Muscle of back (tissue), 11 donors: ENCODE measurements around the gene TELO2. TPM values are rescaled to one million over a fixed set of nuclear protein-coding genes. Genes with fewer than 3 reads are reported as not detected.

Source experiments
- DNase-seq, 3 donors: peaks; one replicate each; pipeline versions ENCODE4 v3.0.0 to v3.0.0-alpha.2; 2013
- polyA plus RNA-seq, 10 donors: library from polyadenylated mRNA; unstranded; fragments of 120-200 nt; gene quantifications; one replicate each; pipeline ENCODE4 v1.2.1, GENCODE V29; 2013; ENCODE audit not compliant: insufficient read length in 10 of 10

TELO2 gene
- polyA plus RNA-seq, 10 donors = 16.5 to 33.9 (median 27.0) TPM

GRCh38 chr16:1496464-1496863 lies 3.3 kb downstream of the TELO2 start:
- no peak for DNase-seq

DNA sequence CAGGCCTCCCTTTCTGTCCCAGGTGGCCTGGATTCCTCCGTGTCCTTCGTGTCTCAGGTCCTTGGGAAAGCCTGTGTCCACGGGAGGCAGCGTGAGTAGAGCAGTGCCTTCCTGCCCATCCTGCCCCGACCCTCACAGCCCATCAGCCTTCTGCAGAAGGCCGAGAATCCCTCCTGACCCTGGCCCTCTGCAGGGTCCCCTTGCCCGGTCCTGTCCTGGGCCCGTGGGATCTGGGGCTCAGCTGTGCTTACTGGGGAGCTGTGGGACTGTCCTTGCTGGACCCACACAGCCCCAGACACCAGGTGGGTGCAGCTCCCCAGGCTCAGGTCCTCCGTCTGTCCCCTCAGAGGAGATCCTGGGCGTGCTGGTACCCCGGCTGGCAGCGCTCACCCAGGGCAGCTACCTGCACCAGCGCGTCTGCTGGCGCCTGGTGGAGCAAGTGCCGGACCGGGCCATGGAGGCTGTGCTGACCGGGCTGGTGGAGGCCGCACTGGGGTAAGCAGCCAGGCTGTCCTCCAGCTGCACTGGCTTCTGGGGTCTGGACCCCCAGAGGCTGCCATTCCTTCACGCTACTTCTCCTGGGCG lies 3.9 kb downstream of the TELO2 start:
- DNase-seq = no peak

- no peak for DNase-seq
These were observed 5.9 kb downstream of the TELO2 start for GRCh38 chr16:1498899-1499676.

DNA sequence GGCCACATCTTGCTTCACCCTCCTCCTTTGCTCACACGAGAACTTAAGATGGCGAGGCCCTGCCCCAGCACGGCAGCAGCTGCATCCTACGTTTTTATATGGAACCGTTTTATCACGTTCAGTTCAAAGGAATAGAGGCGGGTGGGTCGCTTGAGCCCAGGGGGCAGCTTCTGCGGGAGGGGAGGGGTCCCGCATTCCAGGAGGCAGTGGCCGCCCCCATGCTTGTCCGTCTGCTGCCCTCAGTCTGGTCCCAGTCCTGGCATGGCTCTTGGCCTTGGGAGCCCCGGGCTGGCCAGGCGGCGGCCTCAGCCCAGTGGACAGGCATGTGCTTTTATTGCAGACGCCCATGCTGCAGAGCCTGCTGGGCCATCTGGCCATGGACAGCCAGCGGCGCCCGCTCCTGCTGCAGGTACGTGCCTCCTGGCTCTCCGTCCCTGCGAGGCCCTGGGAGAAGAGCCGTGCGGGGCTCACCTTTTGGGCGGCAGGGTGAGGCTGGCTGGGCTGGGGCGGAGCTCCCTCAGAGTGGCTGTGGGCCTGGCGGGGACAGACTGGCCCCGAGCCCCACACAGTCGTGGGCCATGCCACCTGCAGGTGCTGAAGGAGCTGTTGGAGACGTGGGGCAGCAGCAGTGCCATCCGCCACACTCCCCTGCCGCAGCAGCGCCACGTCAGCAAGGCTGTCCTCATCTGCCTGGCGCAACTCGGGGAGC lies 6.8 kb downstream of the TELO2 start:
- DNase-seq = no peak

DNA sequence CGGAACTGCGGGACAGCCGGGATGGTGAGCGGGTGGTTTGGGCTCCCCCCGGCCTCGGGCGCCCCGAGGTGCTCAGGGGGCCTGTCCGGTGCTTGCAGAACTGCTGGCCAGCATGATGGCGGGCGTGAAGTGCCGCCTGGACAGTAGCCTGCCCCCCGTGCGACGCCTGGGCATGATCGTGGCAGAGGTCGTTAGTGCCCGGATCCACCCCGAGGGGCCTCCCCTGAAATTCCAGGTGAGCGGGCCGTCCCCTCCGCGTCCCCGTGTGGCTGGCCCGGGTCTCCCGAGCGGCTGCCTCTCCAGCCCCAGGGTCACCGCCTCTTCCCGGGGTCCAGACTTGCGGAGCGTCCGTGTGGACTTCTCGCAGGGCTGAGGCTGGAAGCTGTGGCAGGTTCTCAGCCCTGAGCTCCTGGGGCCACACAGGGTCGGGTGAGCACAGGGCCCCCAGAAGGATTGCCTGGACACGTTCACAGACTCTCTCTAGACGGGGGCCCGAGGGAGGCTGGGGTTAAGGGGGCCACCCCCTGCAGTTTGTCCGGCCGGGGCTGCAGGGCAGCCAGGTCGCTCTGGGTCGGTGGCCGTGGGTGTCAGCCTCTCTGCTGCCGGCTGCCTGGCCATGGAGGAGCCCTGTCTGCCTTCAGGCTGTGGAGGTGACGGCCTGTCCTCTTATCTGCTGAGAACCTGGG lies 7.4 kb downstream of the TELO2 start:
- DNase-seq = no peak

- no peak for DNase-seq
These were observed 8.5 kb downstream of the TELO2 start for GRCh38 chr16:1501630-1502029.

- no peak for DNase-seq
These were observed 9.2 kb downstream of the TELO2 start for GRCh38 chr16:1502092-1503004.

- no peak for DNase-seq
These were observed 10.2 kb downstream of the TELO2 start for GRCh38 chr16:1503110-1503955.

- DNase-seq = no peak
These were observed 12.1 kb downstream of the TELO2 start for GRCh38 chr16:1505073-1505844.

DNA sequence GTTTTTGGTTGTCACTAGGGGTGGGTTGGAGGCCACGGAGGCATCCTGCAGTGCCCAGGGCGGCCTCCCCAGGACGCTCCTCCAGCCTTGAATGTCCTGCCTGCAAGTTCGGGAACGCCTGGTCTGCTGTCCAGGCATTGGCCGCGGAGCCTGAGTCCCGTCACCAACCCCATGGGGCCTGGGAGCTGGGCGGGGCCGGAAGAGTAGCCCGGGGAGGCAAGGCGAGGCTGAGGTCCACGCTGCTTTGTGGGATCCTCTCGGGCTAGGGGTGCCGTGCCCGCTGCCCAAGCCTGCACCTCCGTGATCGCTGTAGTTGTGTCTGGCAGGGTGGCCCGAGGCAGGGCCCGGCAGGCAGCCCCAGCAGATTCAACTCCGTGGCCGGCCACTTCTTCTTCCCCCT lies 12.8 kb downstream of the TELO2 start:
- no peak for DNase-seq

- no peak for DNase-seq
These were observed 13.5 kb downstream of the TELO2 start for GRCh38 chr16:1506494-1507213.

DNA sequence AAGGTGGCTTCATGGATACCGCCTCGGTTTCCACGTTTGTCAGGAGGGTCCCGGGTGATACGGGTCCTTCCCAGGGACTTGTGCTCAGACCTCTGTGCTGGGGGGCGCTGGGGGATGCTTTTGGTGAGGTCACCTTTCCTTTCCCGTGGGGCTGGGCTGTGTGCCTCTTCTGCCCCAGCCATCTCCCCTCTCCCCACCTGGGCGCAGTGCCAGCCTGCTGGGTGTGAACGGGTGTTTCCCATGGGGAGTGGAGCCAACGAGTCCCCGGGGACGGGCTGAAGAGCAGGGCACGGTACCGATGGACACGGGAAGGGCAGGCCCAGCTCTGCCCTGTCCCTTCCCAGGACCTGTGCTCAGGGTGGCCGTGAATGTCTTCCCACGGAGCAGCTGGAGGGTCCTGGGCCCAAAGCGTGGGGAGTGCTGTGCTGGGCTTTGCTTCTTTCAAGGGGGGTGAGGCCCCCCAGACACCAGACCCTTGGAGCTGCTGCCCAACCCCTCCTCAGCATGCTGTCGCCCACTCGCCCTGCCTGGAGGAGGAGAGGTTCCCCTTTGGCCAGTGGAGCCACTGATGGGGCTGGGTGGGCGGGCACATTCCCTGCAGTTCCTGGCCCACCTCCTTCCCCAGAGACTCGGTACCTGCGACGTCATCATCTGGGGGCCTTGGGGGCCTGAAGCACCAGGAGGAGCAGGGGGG lies 15.5 kb downstream of the TELO2 start:
- DNase-seq = no peak

GRCh38 chr16:1509307-1510221 lies 16.4 kb downstream of the TELO2 start:
- DNase-seq = peak in 1 of 3 donors; percentile 56

DNA sequence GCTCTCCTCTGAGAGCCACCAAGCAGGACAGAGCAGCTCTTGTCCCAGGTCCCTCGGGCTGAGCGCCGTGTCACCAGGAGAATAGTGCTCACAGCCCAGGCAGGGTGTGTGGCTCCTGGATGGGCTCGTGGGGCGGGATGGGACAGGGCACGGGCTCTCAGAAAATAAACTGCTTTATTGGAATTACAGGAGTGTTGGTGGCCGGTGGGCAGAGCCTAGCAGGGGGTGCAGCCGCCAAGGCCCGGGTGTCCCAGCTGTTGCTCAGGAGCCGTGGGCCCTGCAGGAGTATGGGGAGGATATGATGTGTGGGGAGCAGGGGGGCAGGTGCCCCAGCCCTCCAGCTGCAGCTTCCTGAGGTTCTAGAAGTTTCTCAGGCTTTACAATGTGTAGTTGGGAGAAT lies 17.1 kb downstream of the TELO2 start:
- DNase-seq = no peak

GRCh38 chr16:1510941-1511351 lies 17.8 kb downstream of the TELO2 start:
- no peak for DNase-seq

DNA sequence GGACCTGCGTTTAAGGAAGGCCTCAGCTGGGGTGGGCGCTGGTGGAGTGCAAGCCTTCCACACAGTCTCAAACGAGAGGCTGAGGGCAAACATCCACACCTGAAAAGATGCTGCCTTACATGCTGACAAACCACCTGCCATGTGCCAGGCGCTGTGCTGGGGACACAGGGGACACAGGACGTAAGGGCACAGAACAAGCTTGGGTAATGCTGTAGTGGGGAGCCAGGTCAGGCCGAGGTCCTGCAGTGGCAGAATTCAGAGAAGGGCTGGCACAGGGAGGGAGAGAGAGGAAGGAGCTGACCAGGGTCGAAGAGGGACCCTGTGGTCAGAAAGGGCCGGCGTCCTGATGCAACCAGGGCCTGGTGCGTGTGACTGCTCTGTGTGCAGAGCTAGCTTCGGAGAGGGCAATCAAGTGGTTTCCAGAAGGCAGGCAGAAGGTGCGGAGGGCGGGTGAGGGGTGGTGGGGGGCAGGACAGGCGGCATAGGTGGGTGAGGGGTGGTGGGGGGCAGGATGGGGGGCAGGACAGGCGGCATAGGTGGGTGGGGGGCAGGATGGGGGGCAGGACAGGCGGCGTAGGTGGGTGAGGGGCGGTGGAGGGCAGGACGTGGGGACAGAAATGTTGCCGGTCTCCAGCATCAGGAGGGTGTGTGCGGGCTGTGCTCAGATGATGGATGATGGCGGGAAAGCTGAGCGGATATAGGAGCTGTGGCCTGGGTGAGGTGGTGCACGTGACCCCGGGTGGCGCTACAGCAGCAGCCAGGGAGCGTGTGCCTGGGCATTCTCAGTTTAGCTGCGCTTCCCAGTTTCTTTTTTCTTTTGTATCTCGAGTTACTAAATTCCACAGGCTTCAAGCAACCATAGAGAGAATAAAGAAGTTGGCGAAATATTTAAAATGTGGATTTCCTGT lies 18.8 kb downstream of the TELO2 start:
- no peak for DNase-seq
